Sigmoid colon (tissue), 7 donors: ENCODE data around the gene PHACTR3. TPM values are rescaled to one million over a fixed set of nuclear protein-coding genes. Genes with fewer than 3 reads are reported as not detected.

Experiments used
- DNase-seq: peaks from one replicate; pipeline ENCODE4 v3.0.0-alpha.2; 2019
- H3K27ac ChIP-seq, 4 donors: fragments of 200-600 bp; sonication (generic); one replicate each; pipeline ENCODE4 v1.5.1; 2016 to 2019; ENCODE audit warnings: mild to moderate bottlenecking in 1 of 4
- H3K27me3 ChIP-seq, 3 donors: fragments of 200-600 bp; sonication (generic); one replicate each; pipeline ENCODE4 v1.5.1; 2019; ENCODE audit warnings: mild to moderate bottlenecking in 1 of 3
- H3K36me3 ChIP-seq, 4 donors: fragments of 200-600 bp; sonication (generic); one replicate each; pipeline ENCODE4 v1.5.1; 2016 to 2019
- H3K4me1 ChIP-seq, 4 donors: fragments of 200-600 bp; sonication (generic); one replicate each; pipeline ENCODE4 v1.5.1; 2017 to 2019
- H3K4me3 ChIP-seq, 4 donors: fragments of 200-600 bp; sonication (generic); one replicate each; pipeline ENCODE4 v1.5.1; 2017 to 2019; ENCODE audit warnings: mild to moderate bottlenecking in 2 of 4, moderate library complexity in 1 of 4
- H3K9me3 ChIP-seq, 4 donors: fragments of 200-600 bp in 3 of 4; sonication (generic) in 3 of 4; one replicate each; pipeline versions ENCODE4 v1.5.1 to v1.6.1; 2013 to 2019
- CTCF ChIP-seq, 4 experiments: fragments of 450-650 bp in 3 of 4; fragments of 200-600 bp in 1 of 4; IDR thresholded peaks; one replicate each; pipeline ENCODE4 v1.5.1; 2016 to 2019; ENCODE audit warnings: antibody characterized with exemption in 4 of 4, mild to moderate bottlenecking in 3 of 4, moderate library complexity in 2 of 4
- EP300 ChIP-seq, 4 donors: sonication (generic); formaldehyde crosslinking; IDR thresholded peaks; one replicate each; pipeline ENCODE4 v1.6.1; 2017; ENCODE audit warnings: antibody characterized with exemption in 4 of 4
- POLR2A ChIP-seq, 2 donors: fragments of 450-650 bp; IDR thresholded peaks; one replicate each; pipeline ENCODE4 v1.6.1; 2016; ENCODE audit warnings: antibody characterized with exemption in 2 of 2, mild to moderate bottlenecking in 2 of 2, moderate library complexity in 2 of 2
- POLR2AphosphoS5 ChIP-seq, 4 donors: sonication (generic); formaldehyde crosslinking; IDR thresholded peaks; one replicate each; pipeline ENCODE4 v1.6.1; 2017; ENCODE audit warnings: antibody characterized with exemption in 4 of 4
- WGBS, 2 donors: extraction: QIAGEN DNeasy Blood & Tissue Kit; methylation state at CpG; one replicate each; pipeline ENCODE4 v1.1.7; 2013; 5-methylcytosine and 5-hydroxymethylcytosine counted together
- intact Hi-C: fragments of 100-400 bp; cut with DNase I; formaldehyde crosslinking; loops from one replicate; pipeline ENCODE4 v1.15.1; 2023
- polyA plus RNA-seq, 3 donors: library from polyadenylated mRNA; stranded (reverse); fragments of 200-250 nt; gene quantifications; one replicate each; pipeline ENCODE4 v1.2.3, GENCODE V29; 2013
- total RNA-seq, 4 donors: library from RNA; depleted of rRNA; stranded (reverse); fragments of >200 nt; gene quantifications; one replicate each; pipeline ENCODE4 v1.1.0, GENCODE V29; 2016
- donor health status: healthy with polysubstance abuse.
- donor health status: Bipolar disorder and iron deficiency.
- donor health status: healthy.

PHACTR3 gene
- total and polyA plus RNA-seq, 7 donors: under 0.01 to 1.5 (median 0.81) TPM

GRCh38 chr20:59725476-59726280 is 121.3 kb downstream of the PHACTR3 start:
- Histone ChIP-seq H3K36me3 (no peaks in the 10 kb centered on the region), H3K27ac (no peak overlapping the region), H3K4me1 (no peaks in the 10 kb centered on the region), H3K9me3 (no peaks in the 10 kb centered on the region), H3K27me3 (peaks cover 0 to 10% (median 8%) of the 10 kb centered on the region in 3 donors), H3K4me3 (no peak overlapping the region)
- intact Hi-C loops: no loop called here
- TF ChIP-seq POLR2A (IDR thresholded peaks at IDR 0.05) (no peak), POLR2AphosphoS5 (IDR thresholded peaks at IDR 0.05) (no peak), EP300 (IDR thresholded peaks at IDR 0.05) (no peak), CTCF (IDR thresholded peaks at IDR 0.05) (no peak)
- WGBS, 2 donors: 78 to 82% methylated on average over 8 of the region's 8 CpGs
- DNase-seq: no peak

- H3K4me1 ChIP-seq: no peaks in the 10 kb centered on the region
- peaks cover 0 to 10% (median 8%) of the 10 kb centered on the region in 3 donors for H3K27me3 ChIP-seq
- no peaks in the 10 kb centered on the region for H3K36me3 ChIP-seq
- intact Hi-C loops: no loop called here
- WGBS, 2 donors: 70 to 79% methylated on average over 3 of the region's 3 CpGs
- H3K4me3 ChIP-seq: no peak overlapping the region
- no peak overlapping the region for H3K27ac ChIP-seq
- no peaks in the 10 kb centered on the region for H3K9me3 ChIP-seq
- no peak for TF ChIP-seq POLR2A (IDR thresholded peaks at IDR 0.05)
- no peak for DNase-seq
Observed at GRCh38 chr20:59726281-59726595, 121.9 kb downstream of the PHACTR3 start.

GRCh38 chr20:59728722-59729430 is 124.5 kb downstream of the PHACTR3 start:
- intact Hi-C loops: no loop called here
- no peak for DNase-seq

GRCh38 chr20:59729506-59729905 is 125.2 kb downstream of the PHACTR3 start:
- peaks cover 0 to 8% (median 7%) of the 10 kb centered on the region in 3 donors for H3K27me3 ChIP-seq
- H3K27ac ChIP-seq: no peak overlapping the region
- no peak for DNase-seq
- 88 to 91% methylated on average over 5 of the region's 5 CpGs for WGBS, 2 donors
- TF ChIP-seq POLR2AphosphoS5 (IDR thresholded peaks at IDR 0.05) (no peak), EP300 (IDR thresholded peaks at IDR 0.05) (no peak), CTCF (IDR thresholded peaks at IDR 0.05) (no peak), POLR2A (IDR thresholded peaks at IDR 0.05) (no peak)
- H3K9me3 ChIP-seq: no peaks in the 10 kb centered on the region
- H3K4me3 ChIP-seq: no peak overlapping the region
- H3K36me3 ChIP-seq: no peaks in the 10 kb centered on the region
- intact Hi-C loops: no loop called here
- H3K4me1 ChIP-seq: no peaks in the 10 kb centered on the region

More at GRCh38 chr20:59728722-59729430, 124.5 kb downstream of the PHACTR3 start:
- Histone ChIP-seq H3K4me3 (no peak overlapping the region), H3K4me1 (no peaks in the 10 kb centered on the region), H3K9me3 (no peaks in the 10 kb centered on the region), H3K27ac (no peak overlapping the region), H3K27me3 (peaks cover 0 to 8% (median 7%) of the 10 kb centered on the region in 3 donors), H3K36me3 (no peaks in the 10 kb centered on the region)
- TF ChIP-seq EP300 (IDR thresholded peaks at IDR 0.05): no peak
- no peak for TF ChIP-seq POLR2AphosphoS5 (IDR thresholded peaks at IDR 0.05)
- TF ChIP-seq POLR2A (IDR thresholded peaks at IDR 0.05): no peak
- no peak for TF ChIP-seq CTCF (IDR thresholded peaks at IDR 0.05)
- 92% methylated on average over 13 of the region's 13 CpGs for WGBS, 2 donors

- Histone ChIP-seq H3K4me1 (no peaks in the 10 kb centered on the region), H3K9me3 (no peaks in the 10 kb centered on the region), H3K36me3 (no peaks in the 10 kb centered on the region), H3K4me3 (no peak overlapping the region), H3K27ac (no peak overlapping the region), H3K27me3 (no peaks in the 10 kb centered on the region)
- intact Hi-C loops: no loop called here
- TF ChIP-seq CTCF (IDR thresholded peaks at IDR 0.05): no peak
- no peak for TF ChIP-seq POLR2AphosphoS5 (IDR thresholded peaks at IDR 0.05)
- TF ChIP-seq POLR2A (IDR thresholded peaks at IDR 0.05): no peak
- TF ChIP-seq EP300 (IDR thresholded peaks at IDR 0.05): no peak
- 80 to 82% methylated on average over 3 of the region's 3 CpGs for WGBS, 2 donors
- no peak for DNase-seq
Observed at GRCh38 chr20:59730722-59731121, 126.4 kb downstream of the PHACTR3 start.
